GM21737 (cell line): Measurements from ENCODE around the gene UBE2D3.

Experiments used
- ATAC-seq: cut with Tn5 transposase; IDR thresholded peaks from one replicate; pipeline ENCODE4 v1.9.1; 2021; ENCODE audit warnings: mild to moderate bottlenecking, moderate library complexity; ENCODE audit not compliant: unreplicated experiment

UBE2D3 gene

DNA sequence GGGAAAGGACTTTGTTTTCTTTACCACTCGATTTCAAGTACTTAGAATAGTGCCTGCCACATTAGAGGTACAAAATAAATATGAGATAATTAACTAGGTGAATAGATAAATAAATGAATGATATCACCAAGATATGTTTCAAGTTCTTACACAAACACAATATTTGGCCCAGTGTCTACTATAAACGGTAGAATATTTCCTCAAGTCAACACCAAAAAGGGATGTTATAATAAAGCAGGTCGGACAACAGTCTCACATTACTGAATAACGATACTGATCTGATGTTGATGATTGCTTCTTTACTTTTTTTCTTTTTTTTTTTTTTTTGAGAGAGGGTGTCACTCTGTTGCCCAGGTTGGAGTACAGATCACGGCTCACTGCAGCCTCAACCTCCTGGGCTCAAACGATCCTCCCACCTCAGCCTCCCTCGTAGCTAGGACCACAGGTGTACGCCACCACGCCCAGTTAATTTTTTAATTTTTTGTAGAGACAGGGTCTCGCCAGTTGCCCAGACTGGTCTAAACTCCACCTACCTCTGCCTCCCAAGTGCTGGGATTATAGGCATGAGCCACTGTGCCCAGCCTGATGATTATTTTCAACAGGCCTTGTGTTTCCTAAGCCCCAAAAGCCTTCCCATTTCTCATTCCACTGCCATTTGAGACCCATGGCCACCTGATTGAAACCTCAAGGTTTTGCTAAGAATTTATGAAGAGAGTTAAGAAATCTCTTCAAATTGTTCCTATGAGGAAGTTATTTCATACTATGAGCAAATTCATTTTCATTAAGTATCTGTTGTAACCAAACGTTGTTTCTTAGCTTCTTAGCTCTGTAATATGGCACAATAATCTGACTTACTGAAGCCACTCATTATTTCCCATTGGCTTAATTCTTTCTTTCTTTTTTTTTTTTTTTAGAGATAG lies 68.8 kb downstream of the UBE2D3 start:
- no peak for ATAC-seq

DNA sequence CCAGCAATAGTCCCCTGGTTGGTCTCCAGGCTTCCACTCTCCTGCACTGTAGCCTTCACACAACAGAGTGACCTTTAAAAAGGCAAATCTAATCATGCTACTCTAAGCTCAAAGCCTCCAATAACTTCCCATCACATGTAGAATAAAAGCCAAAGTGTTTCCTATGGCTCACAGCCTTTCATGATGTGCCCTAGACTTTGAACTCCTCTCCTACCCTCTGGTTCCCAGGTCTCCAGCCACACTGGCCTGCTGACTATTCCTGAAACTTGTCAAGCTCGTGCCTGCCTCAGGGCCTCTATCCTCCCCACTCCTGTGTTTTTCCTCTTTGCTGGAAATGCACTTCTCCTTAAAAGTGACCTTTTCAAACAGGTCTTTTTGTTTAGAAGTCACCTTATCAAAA lies 69.7 kb downstream of the UBE2D3 start:
- no peak for ATAC-seq

DNA sequence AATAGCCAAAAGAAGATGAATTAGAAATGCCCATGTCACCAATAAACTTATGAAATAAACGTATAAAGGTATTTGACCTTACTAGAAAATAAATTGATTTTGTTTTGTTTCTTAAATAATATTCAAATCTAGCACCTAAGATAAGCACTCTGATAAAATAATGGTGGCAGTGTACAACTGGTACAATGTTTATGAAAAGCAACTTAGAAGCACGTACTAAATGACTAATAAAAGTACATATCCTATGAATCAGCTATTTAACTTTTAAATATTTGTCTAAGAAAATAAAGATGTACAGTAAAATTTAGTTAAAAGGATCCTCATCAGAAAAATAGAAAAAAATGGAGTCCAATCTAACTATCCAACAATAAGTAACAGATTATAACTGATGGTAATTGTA lies 73.3 kb downstream of the UBE2D3 start:
- ATAC-seq = no peak

DNA sequence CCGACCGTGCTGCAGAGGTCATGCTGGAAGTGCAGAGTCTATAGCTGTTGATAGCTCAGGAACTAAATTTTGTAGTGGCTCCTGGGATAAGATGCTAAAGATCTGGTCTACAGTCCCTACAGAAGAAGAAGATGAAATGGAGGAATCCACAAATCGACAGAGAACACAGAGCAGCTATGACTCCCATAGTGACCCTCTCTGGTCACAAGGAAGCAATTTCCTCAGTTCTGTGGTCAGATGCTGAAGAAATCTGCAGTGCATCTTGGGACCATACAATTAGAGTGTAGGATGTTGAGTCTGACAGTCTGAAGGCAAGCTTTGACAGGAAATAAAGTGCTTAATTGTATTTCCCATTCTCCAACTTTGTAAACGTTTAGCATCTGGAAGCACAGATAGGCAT lies 75.4 kb downstream of the UBE2D3 start:
- no peak for ATAC-seq
